Stomach (tissue), 4 donors: ENCODE measurements around the gene DYRK4.

Experiments
- CTCF ChIP-seq, 7 experiments: fragments of 450-650 bp in 4 of 7; fragments of 200-600 bp in 3 of 7; sonication (generic) in 3 of 7; IDR thresholded peaks; one replicate each; pipeline ENCODE4 v1.5.1; 2016 to 2019; ENCODE audit warnings: antibody characterized with exemption in 7 of 7, control low read depth in 2 of 7, mild to moderate bottlenecking in 1 of 7
- POLR2AphosphoS5 ChIP-seq, 3 donors: sonication (generic); formaldehyde crosslinking; IDR thresholded peaks; one replicate each; pipeline ENCODE4 v1.6.1; 2016; ENCODE audit warnings: antibody characterized with exemption in 3 of 3

- TF ChIP-seq POLR2AphosphoS5 (IDR thresholded peaks at IDR 0.05) (no peak), CTCF (IDR thresholded peaks at IDR 0.05) (no peak)
These were observed 10.7 kb downstream of the DYRK4 start for GRCh38 chr12:4572680-4573079.
